ENCODE results near the gene DAPK1.

DNA sequence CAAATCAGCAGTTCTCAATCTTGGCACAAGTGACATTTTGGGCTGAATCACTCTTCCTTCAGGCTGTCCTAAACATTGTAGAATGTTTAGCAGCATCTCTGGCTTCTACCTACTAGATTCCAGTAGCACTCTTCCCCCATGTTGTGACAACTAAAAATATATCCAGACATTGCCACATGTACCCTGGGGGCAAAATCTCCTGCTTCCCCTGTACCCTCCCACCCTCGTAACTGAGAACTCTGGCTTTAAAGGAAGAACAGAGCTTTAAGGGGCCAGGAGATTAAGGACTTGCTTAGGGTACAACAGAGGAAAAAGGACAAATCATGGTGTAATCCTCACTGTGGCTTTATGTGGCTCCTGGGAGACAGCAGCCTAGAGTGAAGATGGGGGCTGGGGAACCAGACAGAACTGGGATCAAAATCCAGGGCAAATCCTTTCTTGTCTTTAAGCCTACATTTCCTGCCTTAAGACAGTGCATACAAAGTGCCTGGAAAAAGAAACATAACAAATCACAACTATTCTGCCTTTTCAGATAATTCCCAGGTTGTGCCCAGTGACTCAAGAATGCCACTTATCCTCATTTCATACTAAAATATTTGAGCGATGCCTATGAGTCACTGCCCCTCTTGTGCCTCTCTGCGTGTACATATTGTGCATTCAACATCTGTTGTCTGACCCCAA lies 109.3 kb downstream of the DAPK1 start:
- TF ChIP-seq CTCF (IDR thresholded peaks at IDR 0.05; ENCODE audit: insufficient read depth, low read depth, low read length) (no peak), EZH2 (IDR thresholded peaks at IDR 0.05; ENCODE audit: insufficient read depth, low read length) (no peak)
